ENCODE results near the gene LHFPL2. TPM values are rescaled to one million over a fixed set of nuclear protein-coding genes. Genes with fewer than 3 reads are reported as not detected.

Gene LHFPL2
- total and polyA plus RNA-seq, 9 of the 15 experiments (the other 6 are each of a cell fraction or from before 2014, with no cell fraction given): 1.0 to 6.6 (median 4.6) TPM

GRCh38 chr5:78647838-78648358 is 674 bp downstream of the LHFPL2 start (continued):
- TF ChIP-seq NRF1 (conservative IDR thresholded peaks at IDR 0.05 in 1 of 2, IDR thresholded peaks at IDR 0.05 in 1 of 2) (peak in 1 of 2 experiments; percentile 36; a peak in 1 of 4 replicates), SMARCC2 (IDR thresholded peaks at IDR 0.05; ENCODE audit: low read depth) (no peak), AFF4 (CRISPR knock-in tag; IDR thresholded peaks at IDR 0.05) (no peak), ZNF583 (CRISPR knock-in tag; IDR thresholded peaks at IDR 0.05) (no peak), SIN3A (IDR thresholded peaks at IDR 0.05; ENCODE audit: borderline replicate concordance in 2 of 2, control insufficient read depth in 1 of 2, low read depth in 2 of 2, low read length in 2 of 2) (0 out of 4 replicates have a peak, but pooled peaks of 1 of the 2 experiments have one; percentile 29), EP400 (IDR thresholded peaks at IDR 0.05) (no peak), CEBPB (tag; IDR thresholded peaks at IDR 0.05) (no peak), HCFC1 (IDR thresholded peaks at IDR 0.05; ENCODE audit: low read depth, low read length) (no peak), RFX7 (CRISPR knock-in tag; IDR thresholded peaks at IDR 0.05) (no peak), ESRRA (IDR thresholded peaks at IDR 0.05; ENCODE audit: borderline replicate concordance, low read depth) (no peak), REST (IDR thresholded peaks at IDR 0.05; ENCODE audit: borderline replicate concordance) (no peak; the same call in 1 of the 2 replicates), REST (CRISPR knock-in tag; IDR thresholded peaks at IDR 0.05; ENCODE audit: low read depth) (no peak)
- TF ChIP-seq, protein P1, sequence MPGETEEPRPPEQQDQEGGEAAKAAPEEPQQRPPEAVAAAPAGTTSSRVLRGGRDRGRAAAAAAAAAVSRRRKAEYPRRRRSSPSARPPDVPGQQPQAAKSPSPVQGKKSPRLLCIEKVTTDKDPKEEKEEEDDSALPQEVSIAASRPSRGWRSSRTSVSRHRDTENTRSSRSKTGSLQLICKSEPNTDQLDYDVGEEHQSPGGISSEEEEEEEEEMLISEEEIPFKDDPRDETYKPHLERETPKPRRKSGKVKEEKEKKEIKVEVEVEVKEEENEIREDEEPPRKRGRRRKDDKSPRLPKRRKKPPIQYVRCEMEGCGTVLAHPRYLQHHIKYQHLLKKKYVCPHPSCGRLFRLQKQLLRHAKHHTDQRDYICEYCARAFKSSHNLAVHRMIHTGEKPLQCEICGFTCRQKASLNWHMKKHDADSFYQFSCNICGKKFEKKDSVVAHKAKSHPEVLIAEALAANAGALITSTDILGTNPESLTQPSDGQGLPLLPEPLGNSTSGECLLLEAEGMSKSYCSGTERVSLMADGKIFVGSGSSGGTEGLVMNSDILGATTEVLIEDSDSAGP (CRISPR knock-in tag; IDR thresholded peaks at IDR 0.05): no peak

Measured in K562 (cell line).